ENCODE data around the gene KRT26.
"Not testable (repeated sequence)": the region's sequence is repeated elsewhere in the genome, so short reads cannot be mapped to it uniquely, and the experiment has no call there.

KRT26 gene

GRCh38 chr17:40772101-40772500, at the start of gene KRT26:
Gene KRT26 (minus strand): TSS chr17:40772201. CDS start chr17:40772113, 88 bp downstream.
- no peak for DNase-seq

- no peak for DNase-seq
These were observed 49.5 kb upstream of the KRT26 start for GRCh38 chr17:40821536-40821935.

- DNase-seq, result no peak
These were observed 48.3 kb upstream of the KRT26 start for GRCh38 chr17:40820228-40820838.

GRCh38 chr17:40819528-40820125, 47.6 kb upstream of the KRT26 start:
- DNase-seq, result peak in 1 of 2 experiments; percentile 2

GRCh38 chr17:40818733-40819527, 46.9 kb upstream of the KRT26 start:
- peak; percentile 52 to 71 for DNase-seq

GRCh38 chr17:40818343-40818732, 46.3 kb upstream of the KRT26 start:
- DNase-seq, result no peak

GRCh38 chr17:40817103-40817682, 45.2 kb upstream of the KRT26 start:
- DNase-seq, result no peak

GRCh38 chr17:40816569-40816968, 44.6 kb upstream of the KRT26 start:
- no peak for DNase-seq

GRCh38 chr17:40815381-40815780, 43.4 kb upstream of the KRT26 start:
- no peak for DNase-seq

- DNase-seq, result not testable (repeated sequence)
These were observed 42.7 kb upstream of the KRT26 start for GRCh38 chr17:40814657-40815056.

- DNase-seq, result no peak
These were observed 41.8 kb upstream of the KRT26 start for GRCh38 chr17:40813804-40814203.

GRCh38 chr17:40812639-40813038, 40.6 kb upstream of the KRT26 start:
- no peak for DNase-seq

GRCh38 chr17:40810494-40810893, 38.5 kb upstream of the KRT26 start:
- no peak for DNase-seq

- DNase-seq, result no peak
These were observed 37.9 kb upstream of the KRT26 start for GRCh38 chr17:40809721-40810421.

- DNase-seq, result no peak
These were observed 34.1 kb upstream of the KRT26 start for GRCh38 chr17:40806131-40806530.

GRCh38 chr17:40803617-40804082, 31.6 kb upstream of the KRT26 start:
- DNase-seq, result peak; percentile 43 to 70

- no peak for DNase-seq
These were observed 29.2 kb upstream of the KRT26 start for GRCh38 chr17:40801157-40801556.

- DNase-seq, result no peak
These were observed 28.4 kb upstream of the KRT26 start for GRCh38 chr17:40800381-40800780.

GRCh38 chr17:40799859-40800258, 27.9 kb upstream of the KRT26 start, which contains the start of gene KRT28:
Gene KRT28 (minus strand): TSS chr17:40799959. CDS start chr17:40799893, 66 bp downstream.
- no peak for DNase-seq

- DNase-seq, result no peak
These were observed 24.8 kb upstream of the KRT26 start for GRCh38 chr17:40796846-40797245.

- DNase-seq, result no peak
These were observed 23.1 kb upstream of the KRT26 start for GRCh38 chr17:40795019-40795667.

GRCh38 chr17:40794466-40794865, 22.5 kb upstream of the KRT26 start:
- DNase-seq, result no peak

Measured in SHP77 (cell line).